Measurements from ENCODE around the gene MAPK8. TPM values are rescaled to one million over a fixed set of nuclear protein-coding genes. Genes with fewer than 3 reads are reported as not detected.

Gene MAPK8
- total and polyA plus RNA-seq, 9 of the 15 experiments (the other 6 are each of a cell fraction or from before 2014, with no cell fraction given) = 6.4 to 159 (median 71.0) TPM

DNA sequence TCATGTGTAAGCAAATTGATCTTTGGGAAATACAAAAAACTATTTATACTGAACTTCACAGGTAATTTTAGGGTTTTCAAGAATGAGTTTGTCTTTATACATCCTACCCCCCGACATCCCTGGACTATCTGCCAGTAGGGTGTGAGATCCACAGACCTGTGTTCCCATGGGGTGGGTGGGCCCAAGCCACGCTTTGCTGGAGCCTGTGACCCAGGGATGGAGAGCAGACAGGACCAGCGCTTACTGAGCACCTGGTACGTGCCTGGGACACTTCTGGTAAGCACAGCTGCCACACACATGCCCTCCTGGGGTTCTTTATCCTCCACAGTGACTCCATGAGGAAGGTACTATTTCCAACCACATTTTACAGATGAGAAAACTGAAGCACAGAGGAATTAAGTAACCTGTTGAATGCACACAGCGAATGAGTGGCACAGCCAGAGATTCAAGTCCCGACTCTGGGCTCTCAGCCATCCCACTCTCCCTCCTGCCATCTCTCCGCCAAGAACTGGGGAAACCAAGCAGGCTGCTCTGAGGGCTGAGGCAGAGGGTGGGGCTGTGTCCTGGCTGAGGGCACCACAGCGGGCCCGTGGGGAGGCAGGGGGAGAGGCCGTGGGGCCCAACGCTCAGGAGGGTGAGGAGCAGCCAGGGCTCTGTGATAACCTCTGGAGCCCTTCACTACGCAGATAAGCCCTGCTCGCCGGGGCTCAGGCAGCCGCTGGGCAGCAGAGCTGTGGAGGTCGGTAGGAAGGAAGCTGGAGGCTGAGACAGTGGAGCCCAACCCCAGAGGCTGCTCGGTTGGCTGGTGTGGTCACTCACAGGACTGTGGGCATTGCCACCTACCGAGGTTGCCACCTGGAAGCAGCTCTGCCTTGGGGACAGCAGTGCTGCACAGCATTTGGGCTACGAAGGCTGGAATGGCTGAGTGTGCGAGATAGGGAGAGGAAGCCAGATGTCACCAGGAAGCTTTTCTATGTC lies 174.2 kb downstream of the MAPK8 start (continued):
- TF ChIP-seq CREB5 (CRISPR knock-in tag; IDR thresholded peaks at IDR 0.05) = no peak
- TF ChIP-seq CBX2 (IDR thresholded peaks at IDR 0.05; ENCODE audit: insufficient read depth, low read length, poor library complexity, severe bottlenecking) = no peak
- TF ChIP-seq CBFA2T3 (IDR thresholded peaks at IDR 0.05) = peak; percentile 76
- peak; percentile 53; the same call in 1 of the 2 replicates for TF ChIP-seq EP300 (IDR thresholded peaks at IDR 0.05; ENCODE audit: low read length)
- TF ChIP-seq DIDO1 (tag; IDR thresholded peaks at IDR 0.05; ENCODE audit: low read depth) = no peak
- TF ChIP-seq ZNF134 (CRISPR knock-in tag; conservative IDR thresholded peaks at IDR 0.05) = no peak
- TF ChIP-seq PURB (CRISPR knock-in tag; IDR thresholded peaks at IDR 0.05; ENCODE audit: low read depth) = no peak
- TF ChIP-seq, protein P1, sequence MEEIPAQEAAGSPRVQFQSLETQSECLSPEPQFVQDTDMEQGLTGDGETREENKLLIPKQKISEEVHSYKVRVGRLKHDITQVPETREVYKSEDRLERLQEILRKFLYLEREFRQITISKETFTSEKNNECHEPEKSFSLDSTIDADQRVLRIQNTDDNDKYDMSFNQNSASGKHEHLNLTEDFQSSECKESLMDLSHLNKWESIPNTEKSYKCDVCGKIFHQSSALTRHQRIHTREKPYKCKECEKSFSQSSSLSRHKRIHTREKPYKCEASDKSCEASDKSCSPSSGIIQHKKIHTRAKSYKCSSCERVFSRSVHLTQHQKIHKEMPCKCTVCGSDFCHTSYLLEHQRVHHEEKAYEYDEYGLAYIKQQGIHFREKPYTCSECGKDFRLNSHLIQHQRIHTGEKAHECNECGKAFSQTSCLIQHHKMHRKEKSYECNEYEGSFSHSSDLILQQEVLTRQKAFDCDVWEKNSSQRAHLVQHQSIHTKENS (CRISPR knock-in tag; IDR thresholded peaks at IDR 0.05) = no peak
- TF ChIP-seq ZNF740 (CRISPR knock-in tag; IDR thresholded peaks at IDR 0.05) = no peak
- TF ChIP-seq ZNF740 (tag; IDR thresholded peaks at IDR 0.05) = 0 out of 4 replicates have a peak, but pooled peaks of 1 of the 2 experiments have one; percentile 26
- no peak for TF ChIP-seq ZBTB43 (CRISPR knock-in tag; IDR thresholded peaks at IDR 0.05)
- 0 out of 2 replicates have a peak, but pooled peaks have one; percentile 83 for TF ChIP-seq HDGF (IDR thresholded peaks at IDR 0.05)
- no peak for TF ChIP-seq RBM17 (IDR thresholded peaks at IDR 0.05; ENCODE audit: borderline replicate concordance, low read depth, low read length)
- TF ChIP-seq RFX5 (IDR thresholded peaks at IDR 0.05; ENCODE audit: low read depth, low read length) = no peak
- no peak for TF ChIP-seq POLR2B (IDR thresholded peaks at IDR 0.05; ENCODE audit: low read depth, partially characterized antibody)
- peak; percentile 67 for TF ChIP-seq NFRKB (IDR thresholded peaks at IDR 0.05; ENCODE audit: low read depth)
- TF ChIP-seq STAG1 (CRISPR knock-in tag; IDR thresholded peaks at IDR 0.05; ENCODE audit: borderline replicate concordance) = no peak
- no peak for TF ChIP-seq ARHGAP35 (IDR thresholded peaks at IDR 0.05; ENCODE audit: partially characterized antibody)
- TF ChIP-seq ZNF384 (IDR thresholded peaks at IDR 0.05; ENCODE audit: low read depth, low read length) = no peak
- no peak for TF ChIP-seq SREBF2 (CRISPR knock-in tag; IDR thresholded peaks at IDR 0.05)
- no peak for TF ChIP-seq NEUROD1 (IDR thresholded peaks at IDR 0.05; ENCODE audit: borderline replicate concordance, low read depth, low read length, partially characterized antibody)
- peak; percentile 44; the same call in 1 of the 2 replicates for TF ChIP-seq POLR2A (conservative IDR thresholded peaks at IDR 0.05)
- TF ChIP-seq ETV1 (tag; conservative IDR thresholded peaks at IDR 0.05; ENCODE audit: low read depth) = no peak; the same call in 1 of the 2 replicates
- no peak for TF ChIP-seq FUS (optimal IDR thresholded peaks at IDR 0.05; ENCODE audit: low read depth, low read length)
- peak; percentile 15; the same call in 1 of the 2 replicates for TF ChIP-seq PHF8 (IDR thresholded peaks at IDR 0.05; ENCODE audit: borderline replicate concordance, low read length)

Measured in K562 (cell line).